IMR-90 (cell line): ENCODE measurements around the gene POR. TPM values are rescaled to one million over a fixed set of nuclear protein-coding genes. Genes with fewer than 3 reads are reported as not detected.

Source experiments
- ATAC-seq: fragments of 200-7000 bp; cut with Tn5 transposase; 2 replicates; pipeline ENCODE4 v1.9.1; 2020; ENCODE audit warnings: low read depth, mild to moderate bottlenecking, moderate library complexity
- BruUV-seq: library from RNA; stranded (reverse); fragments of 400-500 nt; replicated peaks from 2 replicates; lab custom pipeline; 2021; lab: Mats Ljungman, UMichigan
- CTCF ChIA-PET: fragments of 300-600 bp; formaldehyde crosslinking; extraction: SDS; loops from one replicate; lab custom pipeline; 2021; ENCODE audit warnings: antibody characterized with exemption; lab: Yijun Ruan, JAX
- POLR2A ChIA-PET: fragments of 300-600 bp; sonication (Branson Sonifier 250); formaldehyde crosslinking; loops from one replicate; lab custom pipeline; 2022; ENCODE audit warnings: antibody characterized with exemption; ENCODE audit not compliant: unreplicated experiment; lab: Charles Lee
- DNase-seq: peaks from one replicate; pipeline ENCODE4 v3.0.0; 2013
- H2AFZ ChIP-seq: replicated peaks from 2 replicates; pipeline ENCODE3; 2013; ENCODE audit warnings: low read length, mild to moderate bottlenecking; ENCODE audit not compliant: poor library complexity
- H2AK5ac ChIP-seq: 2 replicates; pipeline ENCODE4 v1.6.1; 2013; ENCODE audit warnings: low read depth, low read length, inconsistent platforms
- H2AK9ac ChIP-seq: replicated peaks from 2 replicates; pipeline ENCODE3; 2013; ENCODE audit warnings: mild to moderate bottlenecking, low read depth, low read length, moderate library complexity; ENCODE audit not compliant: poor library complexity
- H2BK120ac ChIP-seq: 2 replicates; pipeline ENCODE4 v1.6.1; 2013; ENCODE audit warnings: low read depth, low read length, inconsistent platforms
- H2BK15ac ChIP-seq: 3 replicates; pipeline ENCODE4 v1.6.1; 2013; ENCODE audit warnings: low read depth, low read length, inconsistent platforms
- H2BK20ac ChIP-seq: 2 replicates; pipeline ENCODE4 v1.6.1; 2013; ENCODE audit warnings: low read depth, mild to moderate bottlenecking, inconsistent platforms, low read length, moderate library complexity
- H2BK5ac ChIP-seq: 2 replicates; pipeline ENCODE4 v1.6.1; 2013; ENCODE audit warnings: mild to moderate bottlenecking, low read depth, low read length, inconsistent platforms; ENCODE audit not compliant: poor library complexity, severe bottlenecking
- H3K14ac ChIP-seq: replicated peaks from 2 replicates; pipeline ENCODE4 v1.6.1; 2013; ENCODE audit warnings: low read depth, low read length, inconsistent platforms
- H3K18ac ChIP-seq: 2 replicates; pipeline ENCODE4 v1.6.1; 2013; ENCODE audit warnings: low read depth, low read length, control low read depth
- H3K23ac ChIP-seq: 2 replicates; pipeline ENCODE4 v1.6.1; 2013; ENCODE audit warnings: low read depth, low read length, inconsistent platforms
- H3K27ac ChIP-seq: 2 replicates; pipeline ENCODE4 v1.5.1; 2013; ENCODE audit warnings: mild to moderate bottlenecking, control low read depth, low read length; ENCODE audit not compliant: insufficient read depth
- H3K27me3 ChIP-seq: 2 replicates; pipeline ENCODE4 v1.6.1; 2013; ENCODE audit warnings: low read length; ENCODE audit not compliant: control insufficient read depth, insufficient read depth
- H3K36me3 ChIP-seq: 2 replicates; pipeline ENCODE4 v1.6.1; 2013; ENCODE audit warnings: low read length, mixed read lengths; ENCODE audit not compliant: control insufficient read depth, insufficient read depth
- H3K4ac ChIP-seq: 2 replicates; pipeline ENCODE4 v1.6.1; 2013; ENCODE audit warnings: low read depth, low read length, inconsistent platforms
- H3K4me1 ChIP-seq: 2 replicates; pipeline ENCODE4 v1.6.1; 2013; ENCODE audit warnings: low read length, mixed read lengths; ENCODE audit not compliant: control insufficient read depth, insufficient read depth
- H3K4me2 ChIP-seq: 2 replicates; pipeline ENCODE4 v1.6.1; 2013; ENCODE audit warnings: low read depth, mild to moderate bottlenecking, control low read depth, low read length, moderate library complexity
- H3K4me3 ChIP-seq: 2 replicates; pipeline ENCODE4 v1.5.1; 2013; ENCODE audit warnings: low read depth, mild to moderate bottlenecking, control low read depth, low read length, moderate library complexity; ENCODE audit not compliant: insufficient read depth
- H3K56ac ChIP-seq: 2 replicates; pipeline ENCODE4 v1.6.1; 2013; ENCODE audit warnings: low read length, inconsistent platforms; ENCODE audit not compliant: insufficient read depth; ENCODE audit errors: extremely low read depth
- H3K79me1 ChIP-seq, 2 experiments: 2 replicates each; pipeline ENCODE4 v1.6.1; 2013; ENCODE audit warnings: low read length in 2 of 2, inconsistent platforms in 1 of 2, low read depth in 1 of 2
- H3K9ac ChIP-seq: 2 replicates; pipeline ENCODE4 v1.6.1; 2013; ENCODE audit warnings: low read depth, low read length, control low read depth
- H3K9me1 ChIP-seq: 2 replicates; pipeline ENCODE4 v1.6.1; 2013; ENCODE audit warnings: low read length, inconsistent platforms; ENCODE audit not compliant: insufficient read depth
- H3K9me3 ChIP-seq: 2 replicates; pipeline ENCODE4 v1.6.1; 2013; ENCODE audit warnings: low read length; ENCODE audit not compliant: control insufficient read depth, insufficient read depth
- H4K20me1 ChIP-seq: 2 replicates; pipeline ENCODE4 v1.6.1; 2013; ENCODE audit warnings: low read length, inconsistent platforms; ENCODE audit not compliant: insufficient read depth
- H4K5ac ChIP-seq: 2 replicates; pipeline ENCODE4 v1.6.1; 2013; ENCODE audit warnings: mild to moderate bottlenecking, low read depth, low read length, control low read depth
- H4K8ac ChIP-seq, 2 experiments: 2 replicates each; pipeline ENCODE4 v1.6.1; 2013; ENCODE audit warnings: low read depth in 2 of 2, low read length in 2 of 2, control low read depth in 1 of 2, inconsistent platforms in 1 of 2
- H4K91ac ChIP-seq: 2 replicates; pipeline ENCODE4 v1.6.1; 2013; ENCODE audit warnings: low read depth, low read length, inconsistent platforms; ENCODE audit not compliant: insufficient read depth
- CHD1 ChIP-seq: IDR thresholded peaks from 2 replicates; pipeline ENCODE4 v1.6.1; 2012; ENCODE audit warnings: low read depth, low read length, improper control_type of control experiment
- MAFK ChIP-seq: IDR thresholded peaks from 2 replicates; pipeline ENCODE4 v1.6.1; 2012; ENCODE audit warnings: low read depth, low read length, improper control_type of control experiment
- RAD21 ChIP-seq: IDR thresholded peaks from 2 replicates; pipeline ENCODE4 v1.6.1; 2012; ENCODE audit warnings: low read length, improper control_type of control experiment
- SMC3 ChIP-seq: fragments of 150-350 bp; IDR thresholded peaks from 2 replicates; pipeline ENCODE4 v1.6.1; 2016; ENCODE audit warnings: low read depth, mild to moderate bottlenecking, antibody characterized with exemption, low read length, moderate library complexity
- whole genome bisulfite sequencing, 2 experiments: methylation state at CpG; one replicate each; pipeline versions ENCODE4 v1.1.5 to v1.1.7; 2013; ENCODE audit warnings: missing lambda C conversion rate in 2 of 2; ENCODE audit not compliant: insufficient read length in 1 of 2; ENCODE audit errors: extremely low coverage in 2 of 2; 5-methylcytosine and 5-hydroxymethylcytosine counted together
- dilution Hi-C: fragments of 300-500 bp; cut with HindIII; formaldehyde crosslinking; loops from one replicate; pipeline ENCODE4 v1.14.3; 2018; ENCODE audit warnings: low sequenced_read_pairs; ENCODE audit not compliant: unreplicated experiment
- in situ Hi-C: fragments of 300-500 bp; cut with MboI; formaldehyde crosslinking; loops from 3 replicates; pipeline ENCODE4 v1.14.3; 2019; ENCODE audit warnings: low sequenced_read_pairs, inconsistent platforms, mixed read lengths
- intact Hi-C: fragments of 100-400 bp; cut with micrococcal nuclease; formaldehyde crosslinking; loops from 2 replicates; pipeline ENCODE4 v1.10.0; 2022
- polyA plus RNA-seq, 3 experiments: library from polyadenylated mRNA; depleted of rRNA; stranded (reverse); fragments of >200 nt; gene quantifications; 2 replicates each; pipeline ENCODE4 v1.2.3, GENCODE V29; 2012; ENCODE audit warnings: low replicate concordance in 1 of 3
- total RNA-seq: library from RNA; depleted of rRNA; stranded (reverse); fragments of >200 nt; gene quantifications from 2 replicates; pipeline ENCODE4 v1.2.3, GENCODE V29; 2012
- TF ChIP-seq, protein P1 (sequence below): fragments of 150-350 bp; IDR thresholded peaks from 2 replicates; pipeline ENCODE4 v1.6.1; 2016; ENCODE audit warnings: low read depth, mild to moderate bottlenecking, low read length, moderate library complexity, borderline replicate concordance
- TF ChIP-seq, protein P2 (sequence below): conservative IDR thresholded peaks from 2 replicates; pipeline ENCODE4 v1.5.1; 2012; ENCODE audit warnings: mild to moderate bottlenecking, low read depth, low read length, improper control_type of control experiment

POR gene
- total and polyA plus RNA-seq, 2 of the 4 experiments (the other 2 are of a cell fraction), result 25.5 to 42.2 TPM

DNA sequence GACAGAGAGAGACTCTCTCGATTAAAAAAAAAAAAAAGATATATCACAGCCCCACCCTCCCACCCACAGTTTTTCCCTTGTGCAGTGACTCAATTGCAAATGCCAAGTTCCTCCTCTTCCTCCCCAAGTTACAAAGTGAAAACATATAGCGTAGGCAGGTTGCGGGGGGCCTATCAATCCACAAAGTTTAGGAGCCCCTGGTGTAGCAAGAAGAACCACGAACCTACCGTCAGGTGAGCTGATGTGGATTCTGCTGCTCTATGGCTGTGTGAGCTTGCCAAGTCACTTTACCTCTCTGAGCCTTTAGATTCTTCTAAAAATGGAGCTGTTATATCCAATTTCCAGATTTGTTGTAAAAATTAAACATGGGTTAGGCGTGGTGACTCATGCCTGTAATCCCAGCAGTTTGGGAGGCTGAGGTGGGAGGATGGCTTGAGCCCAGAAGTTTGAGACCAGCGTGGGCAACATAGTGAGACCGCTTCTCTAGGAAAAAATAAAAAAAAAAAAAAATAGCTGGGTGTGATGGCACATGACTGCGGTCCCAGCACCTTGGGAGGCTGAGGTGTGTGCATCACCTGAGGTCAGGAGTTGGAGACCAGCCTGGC lies 44.3 kb upstream of the POR start:
- ATAC-seq (no peak), DNase-seq (no peak)
- no peaks in the 10 kb centered on the region for H3K36me3 ChIP-seq
- H3K9me1 ChIP-seq, result peaks cover 8% of the 10 kb centered on the region
- no peak overlapping the region for H2AFZ ChIP-seq
- H3K14ac ChIP-seq, result no peak overlapping the region
- dilution Hi-C loops, result no loop called here
- H3K27ac ChIP-seq, result no peak overlapping the region
- ChIA-PET POLR2A (no interaction called here), CTCF (interaction anchor here (0.6 kb wide), 1 partner anchor 40 kb away, joined by 3 read pairs; no protein-coding TSS in a partner anchor)
- no peak overlapping the region for H4K5ac ChIP-seq
- TF ChIP-seq RAD21 (no peak), SMC3 (no peak), MAFK (no peak), CHD1 (no peak)
- TF ChIP-seq, protein P1, sequence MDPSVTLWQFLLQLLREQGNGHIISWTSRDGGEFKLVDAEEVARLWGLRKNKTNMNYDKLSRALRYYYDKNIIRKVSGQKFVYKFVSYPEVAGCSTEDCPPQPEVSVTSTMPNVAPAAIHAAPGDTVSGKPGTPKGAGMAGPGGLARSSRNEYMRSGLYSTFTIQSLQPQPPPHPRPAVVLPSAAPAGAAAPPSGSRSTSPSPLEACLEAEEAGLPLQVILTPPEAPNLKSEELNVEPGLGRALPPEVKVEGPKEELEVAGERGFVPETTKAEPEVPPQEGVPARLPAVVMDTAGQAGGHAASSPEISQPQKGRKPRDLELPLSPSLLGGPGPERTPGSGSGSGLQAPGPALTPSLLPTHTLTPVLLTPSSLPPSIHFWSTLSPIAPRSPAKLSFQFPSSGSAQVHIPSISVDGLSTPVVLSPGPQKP, result no peak
- TF ChIP-seq, protein P2, sequence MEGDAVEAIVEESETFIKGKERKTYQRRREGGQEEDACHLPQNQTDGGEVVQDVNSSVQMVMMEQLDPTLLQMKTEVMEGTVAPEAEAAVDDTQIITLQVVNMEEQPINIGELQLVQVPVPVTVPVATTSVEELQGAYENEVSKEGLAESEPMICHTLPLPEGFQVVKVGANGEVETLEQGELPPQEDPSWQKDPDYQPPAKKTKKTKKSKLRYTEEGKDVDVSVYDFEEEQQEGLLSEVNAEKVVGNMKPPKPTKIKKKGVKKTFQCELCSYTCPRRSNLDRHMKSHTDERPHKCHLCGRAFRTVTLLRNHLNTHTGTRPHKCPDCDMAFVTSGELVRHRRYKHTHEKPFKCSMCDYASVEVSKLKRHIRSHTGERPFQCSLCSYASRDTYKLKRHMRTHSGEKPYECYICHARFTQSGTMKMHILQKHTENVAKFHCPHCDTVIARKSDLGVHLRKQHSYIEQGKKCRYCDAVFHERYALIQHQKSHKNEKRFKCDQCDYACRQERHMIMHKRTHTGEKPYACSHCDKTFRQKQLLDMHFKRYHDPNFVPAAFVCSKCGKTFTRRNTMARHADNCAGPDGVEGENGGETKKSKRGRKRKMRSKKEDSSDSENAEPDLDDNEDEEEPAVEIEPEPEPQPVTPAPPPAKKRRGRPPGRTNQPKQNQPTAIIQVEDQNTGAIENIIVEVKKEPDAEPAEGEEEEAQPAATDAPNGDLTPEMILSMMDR, result no peak
- H3K27me3 ChIP-seq, result no peaks in the 10 kb centered on the region
- no peak overlapping the region for H3K4me3 ChIP-seq
- no peaks in the 10 kb centered on the region for H3K79me1 ChIP-seq
- H2AK5ac ChIP-seq, result no peak overlapping the region
- H3K4me2 ChIP-seq, result no peak overlapping the region
- H3K9me3 ChIP-seq, result no peaks in the 10 kb centered on the region
- WGBS, 2 experiments, result 83% methylated on average over 1 of the region's 9 CpGs; no CpG with 5 or more reads in 1 of the 2 experiments
- H3K18ac ChIP-seq, result no peak overlapping the region
- no peak overlapping the region for H3K4ac ChIP-seq
- H4K20me1 ChIP-seq, result no peaks in the 10 kb centered on the region
- intact Hi-C loops, result no loop called here
- H3K4me1 ChIP-seq, result peaks cover 10% of the 10 kb centered on the region
- H3K9ac ChIP-seq, result no peak overlapping the region
- H2BK15ac ChIP-seq, result no peak overlapping the region
- no peak overlapping the region for H2BK20ac ChIP-seq
- H2BK5ac ChIP-seq, result no peak overlapping the region
- H2AK9ac ChIP-seq, result no peak overlapping the region
- no peak overlapping the region for H3K56ac ChIP-seq
- no peak overlapping the region for H3K23ac ChIP-seq
- BruUV-seq, result no TSS peak
- no peak overlapping the region for H2BK120ac ChIP-seq
- no peak overlapping the region for H4K91ac ChIP-seq
- no peak overlapping the region for H4K8ac ChIP-seq
- in situ Hi-C loops, result loop anchor here (25.0 kb wide), 1 partner anchor 267 kb away; no protein-coding TSS in a partner anchor
